ENCODE measurements around the gene SIPA1L3. TPM values are rescaled to one million over a fixed set of nuclear protein-coding genes. Genes with fewer than 3 reads are reported as not detected.
A peak's percentile ranks its signal among the peaks of the same experiment; 100 is the strongest.
"Not testable (repeated sequence)": the region's sequence is repeated elsewhere in the genome, so short reads cannot be mapped to it uniquely, and the experiment has no call there.

The SIPA1L3 gene, protein sequence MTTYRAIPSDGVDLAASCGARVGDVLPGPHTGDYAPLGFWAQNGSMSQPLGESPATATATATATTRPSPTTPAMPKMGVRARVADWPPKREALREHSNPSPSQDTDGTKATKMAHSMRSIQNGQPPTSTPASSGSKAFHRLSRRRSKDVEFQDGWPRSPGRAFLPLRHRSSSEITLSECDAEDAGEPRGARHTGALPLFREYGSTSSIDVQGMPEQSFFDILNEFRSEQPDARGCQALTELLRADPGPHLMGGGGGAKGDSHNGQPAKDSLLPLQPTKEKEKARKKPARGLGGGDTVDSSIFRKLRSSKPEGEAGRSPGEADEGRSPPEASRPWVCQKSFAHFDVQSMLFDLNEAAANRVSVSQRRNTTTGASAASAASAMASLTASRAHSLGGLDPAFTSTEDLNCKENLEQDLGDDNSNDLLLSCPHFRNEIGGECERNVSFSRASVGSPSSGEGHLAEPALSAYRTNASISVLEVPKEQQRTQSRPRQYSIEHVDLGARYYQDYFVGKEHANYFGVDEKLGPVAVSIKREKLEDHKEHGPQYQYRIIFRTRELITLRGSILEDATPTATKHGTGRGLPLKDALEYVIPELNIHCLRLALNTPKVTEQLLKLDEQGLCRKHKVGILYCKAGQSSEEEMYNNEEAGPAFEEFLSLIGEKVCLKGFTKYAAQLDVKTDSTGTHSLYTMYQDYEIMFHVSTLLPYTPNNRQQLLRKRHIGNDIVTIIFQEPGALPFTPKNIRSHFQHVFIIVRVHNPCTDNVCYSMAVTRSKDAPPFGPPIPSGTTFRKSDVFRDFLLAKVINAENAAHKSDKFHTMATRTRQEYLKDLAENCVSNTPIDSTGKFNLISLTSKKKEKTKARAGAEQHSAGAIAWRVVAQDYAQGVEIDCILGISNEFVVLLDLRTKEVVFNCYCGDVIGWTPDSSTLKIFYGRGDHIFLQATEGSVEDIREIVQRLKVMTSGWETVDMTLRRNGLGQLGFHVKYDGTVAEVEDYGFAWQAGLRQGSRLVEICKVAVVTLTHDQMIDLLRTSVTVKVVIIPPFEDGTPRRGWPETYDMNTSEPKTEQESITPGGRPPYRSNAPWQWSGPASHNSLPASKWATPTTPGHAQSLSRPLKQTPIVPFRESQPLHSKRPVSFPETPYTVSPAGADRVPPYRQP (N-terminal part only)
- 9.3 TPM for total RNA-seq
- long read RNA-seq, partial matches to known transcripts: 0 of 6 reads
- long read RNA-seq, other reads (novel, unspliced or antisense): 5 of 6 reads

- intact Hi-C loops (cut with DNase I): loop anchor here (1.0 to 2.0 kb wide), 2 partner anchors 92 to 428 kb away; partner anchors contain the start of gene CATSPERG
- ATAC-seq: peak; percentile 99
Observed at GRCh38 chr19:37906869-37907734, at the start of gene SIPA1L3. Gene SIPA1L3, plus strand, starts transcription at chr19:37907208. Its CDS starts 174,358 bp downstream, at chr19:38081566.

DNA sequence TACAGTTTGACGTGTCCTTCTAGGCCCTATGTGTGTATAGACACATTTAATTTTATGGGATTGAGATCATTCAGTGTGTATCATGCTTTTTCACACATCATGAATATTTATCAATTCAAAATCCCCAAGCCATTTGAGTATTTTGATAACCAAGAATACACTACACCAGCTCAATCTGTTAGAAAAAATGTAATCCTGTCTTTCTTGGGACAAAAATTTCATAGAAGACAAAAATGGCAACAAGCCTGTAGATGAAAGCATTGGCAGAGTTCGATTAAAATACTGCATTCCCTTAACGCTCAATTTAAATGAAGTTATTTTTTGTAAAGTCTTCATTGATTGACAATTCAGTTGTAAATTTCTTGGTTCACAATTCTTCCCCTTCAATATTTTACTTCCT, 42.5 kb upstream of the SIPA1L3 start:
- intact Hi-C loops (cut with DNase I): no loop called here
- ATAC-seq (no peak), DNase-seq (ENCODE audit: missing footprints) (no peak)

More at GRCh38 chr19:37906869-37907734, at the start of gene SIPA1L3:
- DNase-seq (ENCODE audit: missing footprints): peak; percentile 97

- intact Hi-C loops (cut with DNase I); DNase-seq (ENCODE audit: missing footprints); ATAC-seq: not testable (repeated sequence)
Observed at GRCh38 chr19:37865930-37866329, 41.1 kb upstream of the SIPA1L3 start.

DNA sequence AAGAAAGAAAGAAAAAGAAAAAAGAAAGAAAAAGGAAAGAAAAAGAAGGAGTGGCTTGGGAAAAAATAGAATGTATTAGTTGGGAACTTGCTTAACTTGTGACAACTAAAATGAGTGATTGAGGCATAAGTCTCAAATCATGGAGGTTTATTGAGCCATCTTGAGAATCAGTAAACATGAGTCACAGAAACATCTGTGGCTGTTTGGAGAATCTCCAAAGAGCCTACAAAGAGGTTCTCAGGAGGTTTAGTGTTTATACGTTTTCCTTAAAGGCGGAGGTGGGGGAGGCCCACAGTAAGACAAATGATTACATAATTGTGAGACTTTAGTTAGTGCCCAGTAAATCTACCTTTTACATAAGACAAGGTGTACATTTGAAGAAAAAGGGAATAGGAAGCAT, 39.2 kb upstream of the SIPA1L3 start:
- DNase-seq (ENCODE audit: missing footprints) (no peak), ATAC-seq (no peak)
- intact Hi-C loops (cut with DNase I): no loop called here

GRCh38 chr19:37869766-37870340, 37.2 kb upstream of the SIPA1L3 start:
- DNase-seq (ENCODE audit: missing footprints) (no peak), ATAC-seq (no peak)
- intact Hi-C loops (cut with DNase I): no loop called here

GRCh38 chr19:37872383-37872782, 34.6 kb upstream of the SIPA1L3 start:
- intact Hi-C loops (cut with DNase I): no loop called here
- DNase-seq (ENCODE audit: missing footprints) (no peak), ATAC-seq (no peak)

DNA sequence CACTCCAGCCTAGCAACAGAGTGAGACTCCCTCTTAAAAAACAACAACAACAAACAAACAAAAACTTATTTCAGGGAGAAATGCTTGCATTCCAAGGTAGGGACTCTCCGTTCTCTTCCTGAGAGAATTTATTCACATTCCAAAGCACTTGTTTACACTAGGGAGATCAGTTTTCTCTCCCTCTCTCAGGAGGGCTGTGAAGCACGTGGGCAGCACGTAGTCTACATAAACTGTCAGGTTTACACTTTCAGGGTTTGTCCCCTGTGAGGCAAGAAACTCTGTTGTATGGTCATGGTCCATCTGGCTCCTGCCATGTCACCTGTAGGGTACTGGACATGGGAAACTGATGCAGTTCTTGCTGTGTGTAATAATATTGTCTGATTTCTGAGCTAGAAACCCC, 32.2 kb upstream of the SIPA1L3 start:
- intact Hi-C loops (cut with DNase I): no loop called here
- no peak for DNase-seq (ENCODE audit: missing footprints)
- ATAC-seq: no peak

DNA sequence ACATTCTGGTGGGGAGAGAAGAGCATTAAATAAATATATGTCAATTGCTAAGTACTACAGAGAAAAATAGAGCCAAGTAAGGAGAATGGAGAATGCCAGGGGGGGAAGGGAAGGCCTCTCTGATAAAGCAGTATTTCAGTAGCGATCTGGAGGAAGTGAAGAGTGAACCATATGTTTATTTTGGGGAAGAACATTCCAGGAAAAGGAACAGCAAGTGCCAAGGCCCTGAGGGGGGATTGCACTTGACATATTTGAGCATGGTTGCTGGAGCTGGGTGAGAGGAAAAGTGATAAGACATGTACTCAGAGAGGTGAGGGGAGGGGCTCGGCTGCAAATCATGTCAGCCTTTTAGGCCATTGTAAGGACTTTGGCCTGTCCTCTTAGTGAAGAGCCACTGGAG, 31.0 kb upstream of the SIPA1L3 start:
- DNase-seq (ENCODE audit: missing footprints) (no peak), ATAC-seq (no peak)
- intact Hi-C loops (cut with DNase I): no loop called here

GRCh38 chr19:37877147-37877546, 29.9 kb upstream of the SIPA1L3 start:
- ATAC-seq: no peak
- DNase-seq (ENCODE audit: missing footprints): no peak
- intact Hi-C loops (cut with DNase I): no loop called here

DNA sequence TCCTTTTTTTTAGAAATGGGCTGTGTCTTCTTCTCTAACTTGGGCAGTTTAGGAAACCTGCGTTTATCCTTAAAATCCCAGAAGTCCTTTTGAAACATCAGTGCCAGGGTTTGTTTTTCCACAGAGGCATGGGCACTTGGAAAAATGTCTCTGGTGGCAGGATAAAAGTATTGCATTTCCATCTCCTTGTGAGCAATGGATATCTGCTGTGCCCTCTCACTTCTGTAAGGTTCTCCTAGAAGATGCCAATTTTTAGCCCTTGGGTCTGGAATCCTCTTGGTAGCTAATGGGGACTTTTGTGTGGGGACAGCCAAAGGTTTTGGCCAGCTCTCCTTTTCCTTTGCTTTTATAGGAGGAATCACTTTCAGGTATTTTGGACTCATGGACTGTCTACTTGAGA, 21.6 kb upstream of the SIPA1L3 start:
- DNase-seq (ENCODE audit: missing footprints) (no peak), ATAC-seq (no peak)
- intact Hi-C loops (cut with DNase I): no loop called here

GRCh38 chr19:37886571-37886970, 20.4 kb upstream of the SIPA1L3 start:
- DNase-seq (ENCODE audit: missing footprints): no peak
- ATAC-seq: no peak
- intact Hi-C loops (cut with DNase I): no loop called here

- no peak for ATAC-seq
- intact Hi-C loops (cut with DNase I): no loop called here
- no peak for DNase-seq (ENCODE audit: missing footprints)
Observed at GRCh38 chr19:37893845-37894575, 13.0 kb upstream of the SIPA1L3 start.

DNA sequence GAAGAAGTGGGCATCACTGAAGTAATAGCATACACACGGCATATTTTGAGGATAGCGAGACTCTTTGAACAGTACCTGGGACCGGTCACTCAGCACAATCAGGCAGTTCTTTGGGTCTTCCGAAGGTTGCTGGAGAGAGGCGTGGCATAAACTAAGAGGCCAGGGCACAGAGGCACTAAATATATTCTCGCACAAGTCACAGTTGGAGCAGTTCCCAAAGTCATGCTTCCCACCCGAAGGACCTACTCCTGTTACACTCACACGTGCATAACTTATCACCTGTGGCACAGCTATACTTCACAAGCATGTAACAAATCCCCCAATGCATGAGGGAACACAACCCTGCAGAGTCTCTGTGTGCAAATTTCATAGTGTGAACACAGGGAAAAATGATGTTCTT, 10.8 kb upstream of the SIPA1L3 start:
- ATAC-seq: peak; percentile 54
- intact Hi-C loops (cut with DNase I): no loop called here
- DNase-seq (ENCODE audit: missing footprints): no peak

- DNase-seq (ENCODE audit: missing footprints) (no peak), ATAC-seq (no peak)
- intact Hi-C loops (cut with DNase I): no loop called here
Observed at GRCh38 chr19:37899453-37899852, 7.6 kb upstream of the SIPA1L3 start.

DNA sequence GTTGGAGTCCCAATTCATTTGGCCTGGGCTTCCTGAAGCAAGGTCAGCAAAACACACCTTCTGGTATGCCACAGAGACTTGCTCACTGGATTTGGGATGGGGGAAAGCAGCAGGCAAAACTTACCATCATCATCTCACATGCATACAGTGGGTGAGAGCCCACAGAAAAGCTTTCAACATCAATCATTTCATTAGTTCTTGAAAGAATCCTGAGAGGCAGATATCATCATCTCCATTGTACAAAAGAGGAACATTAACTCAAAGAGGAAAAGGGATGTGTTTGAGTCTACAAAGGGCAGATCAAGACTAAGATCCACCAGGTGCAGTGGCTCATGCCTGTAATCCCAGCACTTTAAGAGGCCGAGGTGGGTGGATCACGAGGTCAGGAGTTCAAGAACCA, 7.0 kb upstream of the SIPA1L3 start:
- intact Hi-C loops (cut with DNase I): loop anchor here (5.0 kb wide), 1 partner anchor 332 kb away; no protein-coding TSS in a partner anchor
- ATAC-seq: no peak
- DNase-seq (ENCODE audit: missing footprints): no peak

DNA sequence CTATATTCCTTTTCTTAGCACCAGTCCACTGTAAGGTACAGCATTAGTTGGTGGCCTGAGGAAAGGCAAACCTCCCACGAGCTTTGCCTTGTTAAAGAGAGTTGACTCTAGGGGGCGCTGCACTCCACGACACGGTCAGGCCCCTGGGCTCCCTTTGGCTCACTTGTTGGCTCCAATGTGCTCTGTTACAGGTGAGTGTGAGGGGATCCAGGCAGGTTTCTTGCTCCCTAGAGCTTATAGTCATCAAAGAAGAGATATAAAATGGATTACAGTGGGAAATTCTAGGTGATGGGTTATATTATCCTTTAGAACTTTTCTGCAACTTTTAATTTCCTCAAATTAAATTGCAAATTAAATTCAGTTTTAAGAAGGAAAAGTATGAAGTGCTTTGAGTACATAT, 4.3 kb upstream of the SIPA1L3 start:
- no peak for ATAC-seq
- peak; percentile 75 for DNase-seq (ENCODE audit: missing footprints)
- intact Hi-C loops (cut with DNase I): loop anchor here (2.0 to 5.0 kb wide), 2 partner anchors 192 to 330 kb away; no protein-coding TSS in a partner anchor

DNA sequence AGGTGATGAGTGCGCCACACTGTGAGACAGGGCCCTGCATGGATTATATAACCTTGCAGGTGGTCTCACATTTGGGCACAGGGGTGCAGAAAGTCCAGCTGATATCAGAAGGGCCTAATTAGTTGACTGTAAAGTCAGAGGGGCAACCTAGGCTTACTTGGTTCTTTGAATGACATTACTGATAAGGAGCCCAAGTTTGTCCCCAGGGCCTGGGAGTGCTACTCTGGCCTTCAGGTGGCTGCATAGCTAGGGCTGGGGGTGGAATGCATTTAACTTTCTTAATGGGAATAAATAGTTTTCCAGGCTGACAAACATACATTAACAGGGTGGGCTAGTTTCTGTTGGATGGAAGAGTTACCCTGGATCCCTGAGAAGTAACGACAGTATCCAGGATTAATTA, 3.9 kb upstream of the SIPA1L3 start:
- intact Hi-C loops (cut with DNase I): loop anchor here (2.0 to 5.0 kb wide), 2 partner anchors 192 to 329 kb away; no protein-coding TSS in a partner anchor
- ATAC-seq (no peak), DNase-seq (ENCODE audit: missing footprints) (no peak)
